Mesenchymal stem cell (in vitro differentiated cells and primary cell): ENCODE measurements around the gene CHRNA7.

Experiments
- DNase-seq: peaks from one replicate; pipeline ENCODE4 v3.0.0-alpha.2; 2013
- H2AFZ ChIP-seq: one replicate; pipeline ENCODE4 v1.6.1; 2013; ENCODE audit warnings: low read depth, mild to moderate bottlenecking, control low read depth, inconsistent platforms, low read length, moderate library complexity
- H2AK5ac ChIP-seq: 2 replicates; pipeline ENCODE4 v1.6.1; 2013; ENCODE audit warnings: low read length, moderate library complexity, mild to moderate bottlenecking, inconsistent platforms; ENCODE audit not compliant: severe bottlenecking
- H2BK120ac ChIP-seq: one replicate; pipeline ENCODE4 v1.6.1; 2013; ENCODE audit warnings: low read depth, mild to moderate bottlenecking, inconsistent platforms, low read length, moderate library complexity
- H2BK12ac ChIP-seq, 2 experiments: one replicate each; pipeline ENCODE4 v1.6.1; 2013; ENCODE audit warnings: inconsistent platforms in 2 of 2, low read length in 2 of 2, mild to moderate bottlenecking in 2 of 2, moderate library complexity in 2 of 2, control low read depth in 1 of 2
- H2BK15ac ChIP-seq: one replicate; pipeline ENCODE4 v1.6.1; 2013; ENCODE audit warnings: mild to moderate bottlenecking, low read depth, inconsistent platforms; ENCODE audit not compliant: poor library complexity, severe bottlenecking
- H2BK5ac ChIP-seq: 2 replicates; pipeline ENCODE4 v1.6.1; 2013; ENCODE audit warnings: low read depth, mild to moderate bottlenecking, low read length, control low read depth, inconsistent platforms; ENCODE audit not compliant: poor library complexity, severe bottlenecking
- H3K14ac ChIP-seq, 2 experiments: one replicate each; pipeline ENCODE4 v1.6.1; 2013; ENCODE audit warnings: inconsistent platforms in 2 of 2, low read length in 2 of 2, control low read depth in 1 of 2, mild to moderate bottlenecking in 1 of 2, moderate library complexity in 1 of 2
- H3K18ac ChIP-seq, 2 experiments: one replicate each; pipeline ENCODE4 v1.6.1; 2013; ENCODE audit warnings: inconsistent platforms in 2 of 2, low read length in 2 of 2, control low read depth in 1 of 2, low read depth in 1 of 2, mild to moderate bottlenecking in 1 of 2
- H3K23ac ChIP-seq, 2 experiments: one replicate each; pipeline ENCODE4 v1.6.1; 2013; ENCODE audit warnings: inconsistent platforms in 2 of 2, low read length in 2 of 2, mild to moderate bottlenecking in 2 of 2, moderate library complexity in 2 of 2, control low read depth in 1 of 2
- H3K27ac ChIP-seq: 2 replicates; pipeline ENCODE4 v1.5.1; 2013; ENCODE audit warnings: mild to moderate bottlenecking, moderate library complexity, low read length, control low read depth, inconsistent platforms; ENCODE audit not compliant: poor library complexity, severe bottlenecking
- H3K27me3 ChIP-seq, 2 experiments: 2 replicates each; pipeline versions ENCODE4 v1.6.1 to v1.7.0; 2013; ENCODE audit warnings: low read length in 2 of 2, mild to moderate bottlenecking in 2 of 2, moderate library complexity in 2 of 2, control low read depth in 1 of 2, inconsistent platforms in 1 of 2; ENCODE audit not compliant: control insufficient read depth in 1 of 2, insufficient read depth in 1 of 2
- H3K36me3 ChIP-seq, 2 experiments: 2 replicates each; pipeline versions ENCODE4 v1.6.1 to v1.7.0; 2013; ENCODE audit warnings: low read length in 2 of 2, control low read depth in 1 of 2, inconsistent platforms in 1 of 2, low read depth in 1 of 2, mild to moderate bottlenecking in 1 of 2; ENCODE audit not compliant: insufficient read depth in 2 of 2, control insufficient read depth in 1 of 2
- H3K4ac ChIP-seq, 2 experiments: one replicate each; pipeline ENCODE4 v1.6.1; 2013; ENCODE audit warnings: inconsistent platforms in 2 of 2, low read length in 2 of 2, mild to moderate bottlenecking in 2 of 2, moderate library complexity in 2 of 2, control low read depth in 1 of 2, low read depth in 1 of 2
- H3K4me1 ChIP-seq: 2 replicates; pipeline ENCODE4 v1.6.1; 2013; ENCODE audit warnings: low read depth, low read length, control low read depth; ENCODE audit not compliant: control insufficient read depth, insufficient read depth
- H3K4me2 ChIP-seq: 2 replicates; pipeline ENCODE4 v1.6.1; 2013; ENCODE audit warnings: low read length, mild to moderate bottlenecking, inconsistent platforms; ENCODE audit not compliant: poor library complexity, severe bottlenecking
- H3K4me3 ChIP-seq, 2 experiments: 2 replicates each; pipeline versions ENCODE4 v1.5.1 to v1.7.0; 2013; ENCODE audit warnings: low read length in 2 of 2, mild to moderate bottlenecking in 2 of 2, control low read depth in 1 of 2, low read depth in 1 of 2; ENCODE audit not compliant: insufficient read depth in 1 of 2
- H3K79me1 ChIP-seq: replicated peaks from 2 replicates; pipeline ENCODE4 v1.6.1; 2013; ENCODE audit warnings: mild to moderate bottlenecking, control low read depth, low read length, inconsistent platforms; ENCODE audit not compliant: poor library complexity, severe bottlenecking
- H3K9ac ChIP-seq: 2 replicates; pipeline ENCODE4 v1.7.0; 2013; ENCODE audit warnings: mild to moderate bottlenecking, low read length, moderate library complexity
- H3K9me3 ChIP-seq: 2 replicates; pipeline ENCODE4 v1.7.0; 2013; ENCODE audit warnings: mild to moderate bottlenecking, low read length; ENCODE audit not compliant: control insufficient read depth
- H4K8ac ChIP-seq: one replicate; pipeline ENCODE4 v1.6.1; 2013; ENCODE audit warnings: inconsistent platforms, mild to moderate bottlenecking, low read length, moderate library complexity
- H4K91ac ChIP-seq: one replicate; pipeline ENCODE4 v1.6.1; 2013; ENCODE audit warnings: mild to moderate bottlenecking, low read length, inconsistent platforms
- WGBS: methylation state at CpG from one replicate; pipeline ENCODE4 v1.1.7; 2013; ENCODE audit warnings: mixed read lengths; 5-methylcytosine and 5-hydroxymethylcytosine counted together

CHRNA7 gene

GRCh38 chr15:32003558-32003957 lies 26.8 kb upstream of the CHRNA7 start:
- WGBS = 75% methylated on average over 2 of the region's 2 CpGs
- no peak overlapping the region for H2BK12ac ChIP-seq
- H3K27ac ChIP-seq = no peak overlapping the region
- H4K91ac ChIP-seq = no peak overlapping the region
- no peak overlapping the region for H3K23ac ChIP-seq
- no peak overlapping the region for H2AFZ ChIP-seq
- H3K4me1 ChIP-seq = no peaks in the 10 kb centered on the region
- no peak overlapping the region for H2BK5ac ChIP-seq
- no peak overlapping the region for H3K18ac ChIP-seq
- DNase-seq = no peak
- H2BK120ac ChIP-seq = no peak overlapping the region
- H3K9me3 ChIP-seq = no peaks in the 10 kb centered on the region
- no peak overlapping the region for H3K9ac ChIP-seq
- H3K14ac ChIP-seq = no peak overlapping the region
- no peak overlapping the region for H2AK5ac ChIP-seq
- H2BK15ac ChIP-seq = no peak overlapping the region
- no peaks in the 10 kb centered on the region for H3K27me3 ChIP-seq
- H4K8ac ChIP-seq = no peak overlapping the region
- no peak overlapping the region for H3K4me2 ChIP-seq
- no peaks in the 10 kb centered on the region for H3K79me1 ChIP-seq
- H3K4me3 ChIP-seq = no peak overlapping the region
- no peak overlapping the region for H3K4ac ChIP-seq
- no peaks in the 10 kb centered on the region for H3K36me3 ChIP-seq

DNA sequence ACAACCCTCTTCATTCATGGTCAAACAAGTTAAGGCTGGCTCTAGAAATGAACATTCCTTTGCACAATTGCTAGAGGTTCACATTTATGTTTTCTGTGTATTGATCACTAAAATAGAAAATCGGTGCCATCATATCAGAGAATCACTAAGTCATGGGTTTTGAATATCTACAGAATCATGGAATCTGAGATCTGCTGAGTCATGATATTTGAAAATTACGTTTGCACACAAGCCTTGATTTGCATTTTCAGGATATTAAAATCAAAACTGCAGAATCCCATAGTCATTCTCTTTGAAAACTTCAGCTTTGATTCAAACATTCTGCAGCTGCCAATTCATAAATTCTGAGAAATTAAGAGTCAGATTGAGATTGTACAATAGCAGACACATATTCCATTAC lies 26.1 kb upstream of the CHRNA7 start:
- 53% methylated on average over 2 of the region's 2 CpGs for WGBS
- no peak overlapping the region for H3K4me3 ChIP-seq
- no peaks in the 10 kb centered on the region for H3K4me1 ChIP-seq
- no peak overlapping the region for H2AFZ ChIP-seq
- no peaks in the 10 kb centered on the region for H3K36me3 ChIP-seq
- no peak overlapping the region for H3K23ac ChIP-seq
- H2BK5ac ChIP-seq = no peak overlapping the region
- H3K27me3 ChIP-seq = no peaks in the 10 kb centered on the region
- no peak overlapping the region for H3K4ac ChIP-seq
- no peak overlapping the region for H2BK120ac ChIP-seq
- no peak overlapping the region for H2BK15ac ChIP-seq
- no peak overlapping the region for H2BK12ac ChIP-seq
- no peak overlapping the region for H4K8ac ChIP-seq
- H3K18ac ChIP-seq = no peak overlapping the region
- H3K9ac ChIP-seq = no peak overlapping the region
- H3K27ac ChIP-seq = no peak overlapping the region
- no peaks in the 10 kb centered on the region for H3K9me3 ChIP-seq
- H3K14ac ChIP-seq = no peak overlapping the region
- H3K4me2 ChIP-seq = no peak overlapping the region
- no peak for DNase-seq
- H4K91ac ChIP-seq = no peak overlapping the region
- H2AK5ac ChIP-seq = no peak overlapping the region
- no peaks in the 10 kb centered on the region for H3K79me1 ChIP-seq

GRCh38 chr15:32007355-32007960 lies 22.9 kb upstream of the CHRNA7 start:
- Histone ChIP-seq H3K4ac (no peak overlapping the region), H4K8ac (no peak overlapping the region), H3K9ac (no peak overlapping the region), H3K14ac (no peak overlapping the region), H4K91ac (no peak overlapping the region), H3K18ac (no peak overlapping the region), H2AFZ (no peak overlapping the region), H2BK5ac (no peak overlapping the region), H3K4me1 (no peaks in the 10 kb centered on the region), H2BK120ac (no peak overlapping the region), H3K4me3 (no peak overlapping the region), H3K27me3 (no peaks in the 10 kb centered on the region), H3K9me3 (no peaks in the 10 kb centered on the region), H3K27ac (no peak overlapping the region), H3K23ac (no peak overlapping the region), H2BK15ac (no peak overlapping the region), H3K79me1 (no peaks in the 10 kb centered on the region), H2AK5ac (no peak overlapping the region), H3K36me3 (no peaks in the 10 kb centered on the region), H2BK12ac (no peak overlapping the region), H3K4me2 (no peak overlapping the region)
- no peak for DNase-seq
- 85% methylated on average over 4 of the region's 6 CpGs for WGBS

DNA sequence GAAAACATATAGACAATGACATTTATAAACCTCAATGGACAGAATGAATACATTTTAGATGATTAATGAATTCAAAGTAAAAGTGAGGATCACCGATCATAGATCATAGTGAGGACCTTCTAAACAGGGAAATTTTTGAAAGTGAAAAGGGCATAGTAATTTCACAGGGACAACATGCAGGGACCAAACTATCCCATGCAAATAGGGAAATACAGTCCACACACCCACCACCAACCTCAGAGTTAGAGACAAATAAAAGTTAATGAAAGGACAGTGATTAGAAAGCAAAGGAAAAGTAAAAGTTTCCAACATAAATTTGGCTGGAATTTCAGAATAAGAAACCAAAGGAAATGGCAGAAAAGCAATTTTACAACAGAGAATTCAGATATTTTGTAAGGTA lies 15.4 kb upstream of the CHRNA7 start:
- Histone ChIP-seq H3K27ac (no peak overlapping the region), H4K91ac (no peak overlapping the region), H3K4me2 (no peak overlapping the region), H3K18ac (no peak overlapping the region), H3K4me3 (no peak overlapping the region), H3K79me1 (no peaks in the 10 kb centered on the region), H2BK120ac (no peak overlapping the region), H2BK15ac (no peak overlapping the region), H2BK5ac (no peak overlapping the region), H2BK12ac (no peak overlapping the region), H3K4me1 (no peaks in the 10 kb centered on the region), H3K23ac (no peak overlapping the region), H4K8ac (no peak overlapping the region), H3K36me3 (no peaks in the 10 kb centered on the region), H3K9ac (no peak overlapping the region), H2AFZ (no peak overlapping the region), H3K9me3 (no peaks in the 10 kb centered on the region), H2AK5ac (no peak overlapping the region), H3K14ac (no peak overlapping the region), H3K4ac (no peak overlapping the region), H3K27me3 (no peaks in the 10 kb centered on the region)
- 100% methylated on average over 1 of the region's 1 CpG for WGBS
- DNase-seq = no peak
